ENCODE measurements around the gene NR5A1.

The NR5A1 gene

DNA sequence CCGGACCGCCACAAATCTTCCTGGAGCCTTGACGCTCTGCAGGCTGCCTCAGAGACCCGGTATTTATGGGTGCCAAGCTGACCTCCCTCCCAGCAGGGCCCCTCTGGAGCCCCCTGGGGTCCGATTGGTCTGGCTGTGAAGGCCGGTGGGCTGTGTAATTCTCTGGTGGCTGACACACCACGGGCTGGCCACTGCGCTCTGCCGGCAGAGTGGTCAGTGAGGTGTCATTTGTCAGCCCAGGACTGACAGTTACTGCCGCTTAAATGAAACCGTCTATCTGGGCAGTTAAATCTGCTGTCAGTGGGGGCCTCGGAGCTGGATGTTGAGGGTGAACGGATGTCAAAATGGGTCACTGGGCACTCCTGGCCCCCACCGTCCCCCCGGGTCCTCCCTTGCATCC, 10.7 kb downstream of the NR5A1 start:
- no peak overlapping the region for H3K4me3 ChIP-seq (ENCODE audit: low read depth, low read length)
- no peak for DNase-seq (ENCODE audit: low read depth, low spot score)
- in situ Hi-C loops (cut with HindIII; ENCODE audit: low sequenced_read_pairs) = no loop called here
- TF ChIP-seq CTCF (IDR thresholded peaks at IDR 0.05; ENCODE audit: low read depth, low read length) = no peak

DNA sequence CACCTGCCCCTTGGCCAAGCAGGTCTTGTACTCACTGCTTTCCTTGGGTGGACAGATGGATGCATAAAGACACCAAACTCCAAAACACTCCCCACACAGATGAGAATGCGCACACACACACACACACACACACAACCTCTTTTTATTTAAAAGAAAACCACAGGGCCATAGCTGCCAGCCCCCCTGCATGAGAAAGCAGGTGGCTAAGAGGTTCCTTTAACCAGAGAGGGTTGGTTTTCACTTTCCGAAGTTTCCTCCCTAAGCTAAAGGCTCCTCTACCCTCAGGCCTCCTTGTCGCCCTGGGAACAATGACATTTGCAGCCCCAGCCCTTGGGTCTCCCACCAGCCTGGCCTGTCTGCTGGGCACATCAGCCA, 11.1 kb downstream of the NR5A1 start:
- H3K4me3 ChIP-seq (ENCODE audit: low read depth, low read length) = no peak overlapping the region
- in situ Hi-C loops (cut with HindIII; ENCODE audit: low sequenced_read_pairs) = no loop called here
- no peak for DNase-seq (ENCODE audit: low read depth, low spot score)
- TF ChIP-seq CTCF (IDR thresholded peaks at IDR 0.05; ENCODE audit: low read depth, low read length) = no peak

GRCh38 chr9:124495126-124496074, 11.8 kb downstream of the NR5A1 start:
- DNase-seq (ENCODE audit: low read depth, low spot score) = no peak
- no peak overlapping the region for H3K4me3 ChIP-seq (ENCODE audit: low read depth, low read length)
- TF ChIP-seq CTCF (IDR thresholded peaks at IDR 0.05; ENCODE audit: low read depth, low read length) = no peak
- in situ Hi-C loops (cut with HindIII; ENCODE audit: low sequenced_read_pairs) = no loop called here

- H3K4me3 ChIP-seq (ENCODE audit: low read depth, low read length) = no peak overlapping the region
- TF ChIP-seq CTCF (IDR thresholded peaks at IDR 0.05; ENCODE audit: low read depth, low read length) = no peak
- in situ Hi-C loops (cut with HindIII; ENCODE audit: low sequenced_read_pairs) = no loop called here
- no peak for DNase-seq (ENCODE audit: low read depth, low spot score)
Measured at GRCh38 chr9:124493794-124494479, 13.3 kb downstream of the NR5A1 start.

- no peak for DNase-seq (ENCODE audit: low read depth, low spot score)
- TF ChIP-seq CTCF (IDR thresholded peaks at IDR 0.05; ENCODE audit: low read depth, low read length) = no peak
- in situ Hi-C loops (cut with HindIII; ENCODE audit: low sequenced_read_pairs) = no loop called here
- no peak overlapping the region for H3K4me3 ChIP-seq (ENCODE audit: low read depth, low read length)
Measured at GRCh38 chr9:124493218-124493617, 14.0 kb downstream of the NR5A1 start.

GRCh38 chr9:124492818-124493217, 14.4 kb downstream of the NR5A1 start:
- DNase-seq (ENCODE audit: low read depth, low spot score) = no peak
- TF ChIP-seq CTCF (IDR thresholded peaks at IDR 0.05; ENCODE audit: low read depth, low read length) = no peak
- H3K4me3 ChIP-seq (ENCODE audit: low read depth, low read length) = no peak overlapping the region
- in situ Hi-C loops (cut with HindIII; ENCODE audit: low sequenced_read_pairs) = no loop called here
